ENCODE data around the gene METTL22.

DNA sequence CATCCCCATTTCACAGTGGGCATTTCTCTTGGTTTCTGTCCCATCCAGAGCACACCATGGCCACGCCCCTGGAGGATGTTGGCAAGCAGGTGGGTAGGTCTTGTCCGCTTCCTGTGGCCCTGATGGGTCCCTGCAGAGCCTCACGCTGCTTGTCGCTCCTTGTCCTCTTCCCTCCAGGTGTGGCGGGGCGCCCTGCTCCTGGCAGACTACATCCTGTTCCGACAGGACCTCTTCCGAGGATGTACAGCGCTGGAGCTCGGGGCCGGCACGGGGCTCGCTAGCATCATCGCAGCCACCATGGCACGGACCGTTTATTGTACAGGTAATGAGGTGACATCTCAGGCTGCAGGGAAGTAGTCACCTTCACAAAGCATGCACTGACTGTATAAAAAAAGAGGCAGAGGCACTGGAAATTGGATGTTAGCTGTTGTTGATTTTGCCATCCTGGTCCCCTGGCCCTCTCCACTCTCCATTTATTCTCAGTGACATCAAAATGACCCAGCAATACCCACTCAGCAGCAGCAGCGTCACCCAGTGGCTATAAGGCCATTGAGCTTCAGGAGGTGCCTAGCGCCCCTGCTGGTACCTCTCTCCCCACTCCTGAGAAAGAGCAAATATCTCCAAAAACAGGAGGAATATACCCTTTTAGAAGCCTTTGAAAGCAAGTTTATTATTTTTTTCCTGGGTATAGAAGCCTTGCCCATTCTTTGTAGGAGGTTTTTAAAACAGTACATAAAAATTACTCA lies 13.7 kb downstream of the METTL22 start:
- TF ChIP-seq, protein P1, sequence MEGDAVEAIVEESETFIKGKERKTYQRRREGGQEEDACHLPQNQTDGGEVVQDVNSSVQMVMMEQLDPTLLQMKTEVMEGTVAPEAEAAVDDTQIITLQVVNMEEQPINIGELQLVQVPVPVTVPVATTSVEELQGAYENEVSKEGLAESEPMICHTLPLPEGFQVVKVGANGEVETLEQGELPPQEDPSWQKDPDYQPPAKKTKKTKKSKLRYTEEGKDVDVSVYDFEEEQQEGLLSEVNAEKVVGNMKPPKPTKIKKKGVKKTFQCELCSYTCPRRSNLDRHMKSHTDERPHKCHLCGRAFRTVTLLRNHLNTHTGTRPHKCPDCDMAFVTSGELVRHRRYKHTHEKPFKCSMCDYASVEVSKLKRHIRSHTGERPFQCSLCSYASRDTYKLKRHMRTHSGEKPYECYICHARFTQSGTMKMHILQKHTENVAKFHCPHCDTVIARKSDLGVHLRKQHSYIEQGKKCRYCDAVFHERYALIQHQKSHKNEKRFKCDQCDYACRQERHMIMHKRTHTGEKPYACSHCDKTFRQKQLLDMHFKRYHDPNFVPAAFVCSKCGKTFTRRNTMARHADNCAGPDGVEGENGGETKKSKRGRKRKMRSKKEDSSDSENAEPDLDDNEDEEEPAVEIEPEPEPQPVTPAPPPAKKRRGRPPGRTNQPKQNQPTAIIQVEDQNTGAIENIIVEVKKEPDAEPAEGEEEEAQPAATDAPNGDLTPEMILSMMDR (IDR thresholded peaks at IDR 0.05; ENCODE audit: poor library complexity), result peak; percentile 51
- TF ChIP-seq EZH2 (IDR thresholded peaks at IDR 0.05; ENCODE audit: borderline replicate concordance) (no peak), EZH2phosphoT487 (IDR thresholded peaks at IDR 0.05; ENCODE audit: low read depth, severe bottlenecking, unreplicated experiment) (no peak)

Data from hepatocyte (in vitro differentiated cells).